GM12878 (cell line): ENCODE measurements around the gene POLR3F. TPM values are rescaled to one million over a fixed set of nuclear protein-coding genes. Genes with fewer than 3 reads are reported as not detected.

Source experiments
- ESRRA ChIP-seq: IDR thresholded peaks from 2 replicates; pipeline ENCODE4 v1.6.1; 2012; ENCODE audit warnings: mild to moderate bottlenecking, low read length, improper control_type of control experiment
- polyA plus RNA-seq, 11 experiments: library from polyadenylated mRNA; depleted of rRNA in 4 of 11; unstranded in 6 of 11; stranded (reverse) in 5 of 11; fragments of >200 nt; fragmentation: Nextera tagmentation in 4 of 11; fragmentation: Illumina TruSeq in 1 of 11; extraction: Ambion mirVana in 4 of 11; extraction: Trizol in 1 of 11; gene quantifications; 1 replicate in 1 of 11; 2 replicates in 10 of 11; pipeline versions ENCODE4 v1.2.1 to v1.2.3, GENCODE V29; 2011 to 2016; ENCODE audit warnings: inconsistent platforms in 2 of 11, missing spikeins in 2 of 11, low read depth in 1 of 11
- total RNA-seq, 4 experiments: library from RNA; depleted of rRNA in 3 of 4; stranded (reverse); fragments of >200 nt in 3 of 4; fragmentation: Illumina TruSeq in 1 of 4; extraction: Trizol in 1 of 4; gene quantifications; 2 replicates each; pipeline versions ENCODE4 v1.2.1 to v1.2.3, GENCODE V29; 2013 to 2021
- TF ChIP-seq, protein P1 (sequence below): fragments of 450-650 bp; formaldehyde crosslinking; IDR thresholded peaks from 2 replicates; pipeline ENCODE4 v1.5.0; 2022; ENCODE audit warnings: mild to moderate bottlenecking, missing genetic modification characterization
- TF ChIP-seq, protein P2 (sequence below): fragments of 450-650 bp; IDR thresholded peaks from 2 replicates; pipeline ENCODE4 v1.6.1; 2017; ENCODE audit warnings: low read depth, mild to moderate bottlenecking, moderate library complexity
- TF ChIP-seq, protein P3 (sequence below): fragments of 150-350 bp; IDR thresholded peaks from 2 replicates; pipeline ENCODE4 v1.6.1; 2016; ENCODE audit warnings: low read depth, low read length

The POLR3F gene
- total and polyA plus RNA-seq, 10 of the 15 experiments (the other 5 are each of a cell fraction or from before 2014, with no cell fraction given) = 8.7 to 18.1 (median 12.6) TPM

DNA sequence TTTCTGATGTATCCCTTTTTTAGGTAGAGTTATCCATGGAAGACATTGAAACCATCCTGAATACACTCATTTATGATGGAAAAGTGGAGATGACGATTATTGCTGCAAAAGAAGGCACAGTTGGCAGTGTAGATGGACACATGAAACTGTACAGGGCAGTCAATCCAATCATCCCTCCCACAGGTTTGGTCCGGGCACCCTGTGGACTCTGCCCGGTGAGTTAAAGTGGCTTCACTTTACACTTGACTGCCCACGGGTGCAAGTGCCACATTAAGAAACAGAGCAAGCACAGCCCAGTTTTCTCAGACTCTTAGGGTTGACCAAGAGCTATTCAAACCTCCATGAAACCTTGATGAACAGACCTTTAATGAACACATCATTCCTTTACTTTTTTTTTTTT lies 14.4 kb downstream of the POLR3F start (continued):
- TF ChIP-seq, protein P1, sequence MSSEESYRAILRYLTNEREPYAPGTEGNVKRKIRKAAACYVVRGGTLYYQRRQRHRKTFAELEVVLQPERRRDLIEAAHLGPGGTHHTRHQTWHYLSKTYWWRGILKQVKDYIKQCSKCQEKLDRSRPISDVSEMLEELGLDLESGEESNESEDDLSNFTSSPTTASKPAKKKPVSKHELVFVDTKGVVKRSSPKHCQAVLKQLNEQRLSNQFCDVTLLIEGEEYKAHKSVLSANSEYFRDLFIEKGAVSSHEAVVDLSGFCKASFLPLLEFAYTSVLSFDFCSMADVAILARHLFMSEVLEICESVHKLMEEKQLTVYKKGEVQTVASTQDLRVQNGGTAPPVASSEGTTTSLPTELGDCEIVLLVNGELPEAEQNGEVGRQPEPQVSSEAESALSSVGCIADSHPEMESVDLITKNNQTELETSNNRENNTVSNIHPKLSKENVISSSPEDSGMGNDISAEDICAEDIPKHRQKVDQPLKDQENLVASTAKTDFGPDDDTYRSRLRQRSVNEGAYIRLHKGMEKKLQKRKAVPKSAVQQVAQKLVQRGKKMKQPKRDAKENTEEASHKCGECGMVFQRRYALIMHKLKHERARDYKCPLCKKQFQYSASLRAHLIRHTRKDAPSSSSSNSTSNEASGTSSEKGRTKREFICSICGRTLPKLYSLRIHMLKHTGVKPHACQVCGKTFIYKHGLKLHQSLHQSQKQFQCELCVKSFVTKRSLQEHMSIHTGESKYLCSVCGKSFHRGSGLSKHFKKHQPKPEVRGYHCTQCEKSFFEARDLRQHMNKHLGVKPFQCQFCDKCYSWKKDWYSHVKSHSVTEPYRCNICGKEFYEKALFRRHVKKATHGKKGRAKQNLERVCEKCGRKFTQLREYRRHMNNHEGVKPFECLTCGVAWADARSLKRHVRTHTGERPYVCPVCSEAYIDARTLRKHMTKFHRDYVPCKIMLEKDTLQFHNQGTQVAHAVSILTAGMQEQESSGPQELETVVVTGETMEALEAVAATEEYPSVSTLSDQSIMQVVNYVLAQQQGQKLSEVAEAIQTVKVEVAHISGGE (CRISPR knock-in tag) = no peak
- TF ChIP-seq, protein P2, sequence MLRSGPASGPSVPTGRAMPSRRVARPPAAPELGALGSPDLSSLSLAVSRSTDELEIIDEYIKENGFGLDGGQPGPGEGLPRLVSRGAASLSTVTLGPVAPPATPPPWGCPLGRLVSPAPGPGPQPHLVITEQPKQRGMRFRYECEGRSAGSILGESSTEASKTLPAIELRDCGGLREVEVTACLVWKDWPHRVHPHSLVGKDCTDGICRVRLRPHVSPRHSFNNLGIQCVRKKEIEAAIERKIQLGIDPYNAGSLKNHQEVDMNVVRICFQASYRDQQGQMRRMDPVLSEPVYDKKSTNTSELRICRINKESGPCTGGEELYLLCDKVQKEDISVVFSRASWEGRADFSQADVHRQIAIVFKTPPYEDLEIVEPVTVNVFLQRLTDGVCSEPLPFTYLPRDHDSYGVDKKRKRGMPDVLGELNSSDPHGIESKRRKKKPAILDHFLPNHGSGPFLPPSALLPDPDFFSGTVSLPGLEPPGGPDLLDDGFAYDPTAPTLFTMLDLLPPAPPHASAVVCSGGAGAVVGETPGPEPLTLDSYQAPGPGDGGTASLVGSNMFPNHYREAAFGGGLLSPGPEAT = no peak
- TF ChIP-seq ESRRA = no peak
- TF ChIP-seq, protein P3, sequence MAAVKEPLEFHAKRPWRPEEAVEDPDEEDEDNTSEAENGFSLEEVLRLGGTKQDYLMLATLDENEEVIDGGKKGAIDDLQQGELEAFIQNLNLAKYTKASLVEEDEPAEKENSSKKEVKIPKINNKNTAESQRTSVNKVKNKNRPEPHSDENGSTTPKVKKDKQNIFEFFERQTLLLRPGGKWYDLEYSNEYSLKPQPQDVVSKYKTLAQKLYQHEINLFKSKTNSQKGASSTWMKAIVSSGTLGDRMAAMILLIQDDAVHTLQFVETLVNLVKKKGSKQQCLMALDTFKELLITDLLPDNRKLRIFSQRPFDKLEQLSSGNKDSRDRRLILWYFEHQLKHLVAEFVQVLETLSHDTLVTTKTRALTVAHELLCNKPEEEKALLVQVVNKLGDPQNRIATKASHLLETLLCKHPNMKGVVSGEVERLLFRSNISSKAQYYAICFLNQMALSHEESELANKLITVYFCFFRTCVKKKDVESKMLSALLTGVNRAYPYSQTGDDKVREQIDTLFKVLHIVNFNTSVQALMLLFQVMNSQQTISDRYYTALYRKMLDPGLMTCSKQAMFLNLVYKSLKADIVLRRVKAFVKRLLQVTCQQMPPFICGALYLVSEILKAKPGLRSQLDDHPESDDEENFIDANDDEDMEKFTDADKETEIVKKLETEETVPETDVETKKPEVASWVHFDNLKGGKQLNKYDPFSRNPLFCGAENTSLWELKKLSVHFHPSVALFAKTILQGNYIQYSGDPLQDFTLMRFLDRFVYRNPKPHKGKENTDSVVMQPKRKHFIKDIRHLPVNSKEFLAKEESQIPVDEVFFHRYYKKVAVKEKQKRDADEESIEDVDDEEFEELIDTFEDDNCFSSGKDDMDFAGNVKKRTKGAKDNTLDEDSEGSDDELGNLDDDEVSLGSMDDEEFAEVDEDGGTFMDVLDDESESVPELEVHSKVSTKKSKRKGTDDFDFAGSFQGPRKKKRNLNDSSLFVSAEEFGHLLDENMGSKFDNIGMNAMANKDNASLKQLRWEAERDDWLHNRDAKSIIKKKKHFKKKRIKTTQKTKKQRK = no peak
